ENCODE data around the gene PRR35.

GRCh38 chr16:595094-595528 is 34.9 kb downstream of the PRR35 start:
- TF ChIP-seq CTCF (IDR thresholded peaks at IDR 0.05) (no peak), POLR2A (IDR thresholded peaks at IDR 0.05) (no peak)
